NCI-H526 treated with DMSO at 0.1 percent for 48 hours (cell line): Measurements from ENCODE around the gene XPC.
"Not testable (repeated sequence)": the region's sequence is repeated elsewhere in the genome, so short reads cannot be mapped to it uniquely, and the experiment has no call there.

Experiments used
- DNase-seq: peaks from one replicate; lab custom pipeline; 2025; lab: John Stamatoyannopoulos, UW

Gene XPC

GRCh38 chr3:14133188-14133800 lies 45.1 kb downstream of the XPC start:
- no peak for DNase-seq

GRCh38 chr3:14132689-14133088 lies 45.7 kb downstream of the XPC start:
- no peak for DNase-seq

- no peak for DNase-seq
These were observed 46.3 kb downstream of the XPC start for GRCh38 chr3:14132120-14132519.

GRCh38 chr3:14131134-14131533 lies 47.3 kb downstream of the XPC start:
- DNase-seq, result no peak

GRCh38 chr3:14130707-14131106 lies 47.7 kb downstream of the XPC start:
- DNase-seq, result no peak

GRCh38 chr3:14130230-14130629 lies 48.2 kb downstream of the XPC start:
- no peak for DNase-seq

- no peak for DNase-seq
These were observed 49.1 kb downstream of the XPC start for GRCh38 chr3:14129296-14129695.

GRCh38 chr3:14128724-14129123 lies 49.7 kb downstream of the XPC start:
- DNase-seq, result no peak

- DNase-seq, result no peak
These were observed 50.8 kb downstream of the XPC start for GRCh38 chr3:14127516-14128161.

- no peak for DNase-seq
These were observed 51.4 kb downstream of the XPC start for GRCh38 chr3:14126887-14127505.

- no peak for DNase-seq
These were observed 52.1 kb downstream of the XPC start for GRCh38 chr3:14126017-14126886.

- DNase-seq, result peak; percentile 71
These were observed 53.0 kb downstream of the XPC start for GRCh38 chr3:14125193-14126016.

GRCh38 chr3:14124615-14125192 lies 53.7 kb downstream of the XPC start, which contains the start of the genes CHCHD4 and TMEM43:
CHCHD4 (minus strand) TSS chr3:14124870; CDS start chr3:14124676, 194 bp downstream.
TMEM43 (plus strand) TSS chr3:14125052; CDS start chr3:14125194, 142 bp downstream.
- DNase-seq, result peak; percentile 95

- peak; percentile 7 for DNase-seq
These were observed 54.2 kb downstream of the XPC start for GRCh38 chr3:14124223-14124614.

GRCh38 chr3:14123308-14124222 lies 54.8 kb downstream of the XPC start:
- DNase-seq, result no peak

GRCh38 chr3:14122301-14122700 lies 56.1 kb downstream of the XPC start:
- DNase-seq, result no peak

GRCh38 chr3:14121859-14122258 lies 56.5 kb downstream of the XPC start:
- DNase-seq, result no peak

GRCh38 chr3:14120921-14121448 lies 57.4 kb downstream of the XPC start:
- DNase-seq, result not testable (repeated sequence)

- no peak for DNase-seq
These were observed 58.1 kb downstream of the XPC start for GRCh38 chr3:14120111-14120920.
